HepG2 (cell line): ENCODE measurements around the gene SLC13A1. TPM values are rescaled to one million over a fixed set of nuclear protein-coding genes. Genes with fewer than 3 reads are reported as not detected.

Experiments used
- ATAC-seq: fragments of 200-7000 bp; cut with Tn5 transposase; 3 replicates; pipeline ENCODE4 v1.9.1; 2020; ENCODE audit warnings: mild to moderate bottlenecking, moderate library complexity
- BruUV-seq: library from RNA; stranded (reverse); fragments of 400-500 nt; replicated peaks from 2 replicates; lab custom pipeline; 2021; lab: Mats Ljungman, UMichigan
- CTCF ChIA-PET: fragments of 300-600 bp; formaldehyde crosslinking; extraction: SDS; loops from one replicate; lab custom pipeline; 2021; ENCODE audit warnings: low total read pairs, inconsistent platforms, low intra/inter-chr PET ratio; lab: Yijun Ruan, JAX
- POLR2A ChIA-PET: fragments of 350-600 bp; sonication (Branson Sonifier 250); formaldehyde crosslinking; loops from one replicate; lab custom pipeline; 2020; ENCODE audit warnings: antibody characterized with exemption, inconsistent platforms; lab: Yijun Ruan, JAX
- DNase-seq: peaks from one replicate; pipeline ENCODE4 v3.0.0-alpha.2; 2015; ENCODE audit warnings: low spot score
- FAIRE-seq: peaks from 3 replicates; lab custom pipeline; 2011; peaks lifted over from hg19 to GRCh38; lab: Jason Lieb, UNC
- H2AFZ ChIP-seq: one replicate; pipeline ENCODE4 v1.6.1; 2011; ENCODE audit warnings: low read length, inconsistent platforms
- H3K27ac ChIP-seq: fragments of 300-600 bp; 3 replicates; pipeline ENCODE4 v1.8.0; 2011; ENCODE audit warnings: mixed run types, mild to moderate bottlenecking, mixed read lengths, low read length, inconsistent platforms; ENCODE audit not compliant: insufficient read depth; ENCODE audit errors: extremely low read length
- H3K27me3 ChIP-seq, 2 experiments: fragments of 200-600 bp in 1 of 2; 2 replicates in 1 of 2; 3 replicates in 1 of 2; pipeline versions ENCODE4 v1.6.0 to v1.8.0; 2011; ENCODE audit warnings: low read length in 2 of 2, mild to moderate bottlenecking in 2 of 2, moderate library complexity in 2 of 2, inconsistent platforms in 1 of 2; ENCODE audit not compliant: insufficient read depth in 2 of 2, control insufficient read depth in 1 of 2
- H3K36me3 ChIP-seq, 2 experiments: fragments of 200-600 bp in 1 of 2; replicated peaks in 1 of 2; 2 replicates in 1 of 2; 3 replicates in 1 of 2; pipeline versions ENCODE4 v1.5.1 to v1.8.0; 2011; ENCODE audit warnings: low read length in 2 of 2, inconsistent platforms in 1 of 2; ENCODE audit not compliant: insufficient read depth in 2 of 2, control insufficient read depth in 1 of 2
- H3K4me1 ChIP-seq: 2 replicates; pipeline ENCODE4 v1.5.1; 2012; ENCODE audit warnings: low read length, inconsistent platforms; ENCODE audit not compliant: insufficient read depth
- H3K4me2 ChIP-seq: 2 replicates; pipeline ENCODE4 v1.6.0; 2011; ENCODE audit warnings: low read depth, low read length, inconsistent platforms
- H3K4me3 ChIP-seq, 3 experiments: fragments of 200-600 bp in 1 of 3; sonication (generic), shearing (Covaris generic) in 1 of 3; replicated peaks in 1 of 3; 2 replicates each; pipeline ENCODE4 v1.5.1; 2011 to 2016; ENCODE audit warnings: low read length in 3 of 3, inconsistent platforms in 2 of 3, low read depth in 2 of 3, mild to moderate bottlenecking in 2 of 3, control low read depth in 1 of 3, mixed read lengths in 1 of 3; ENCODE audit not compliant: insufficient read depth in 1 of 3
- H3K79me2 ChIP-seq: one replicate; pipeline ENCODE4 v1.6.1; 2011; ENCODE audit warnings: low read length, inconsistent platforms; ENCODE audit not compliant: insufficient read depth
- H3K9ac ChIP-seq: 2 replicates; pipeline ENCODE4 v1.6.0; 2011; ENCODE audit warnings: mild to moderate bottlenecking, low read depth, low read length, inconsistent platforms; ENCODE audit not compliant: insufficient read depth
- H3K9me3 ChIP-seq: 2 replicates; pipeline ENCODE4 v1.5.1; 2012; ENCODE audit warnings: mild to moderate bottlenecking, low read length
- H4K20me1 ChIP-seq: 2 replicates; pipeline ENCODE4 v1.6.0; 2011; ENCODE audit warnings: inconsistent platforms, mild to moderate bottlenecking, low read length, moderate library complexity; ENCODE audit not compliant: insufficient read depth
- ARID3A ChIP-seq: IDR thresholded peaks from 2 replicates; pipeline ENCODE4 v1.6.1; 2012; ENCODE audit warnings: low read depth, low read length, improper control_type of control experiment
- E2F1 ChIP-seq: sonication (generic); formaldehyde crosslinking; IDR thresholded peaks from 2 replicates; pipeline ENCODE4 v1.5.0; 2020; ENCODE audit warnings: missing genetic modification reagents
- LBX2 ChIP-seq: sonication (generic); formaldehyde crosslinking; IDR thresholded peaks from 2 replicates; pipeline ENCODE4 v1.5.0; 2020; ENCODE audit warnings: missing genetic modification reagents, mild to moderate bottlenecking, borderline replicate concordance
- REPIN1 ChIP-seq: sonication (generic); formaldehyde crosslinking; IDR thresholded peaks from 2 replicates; pipeline ENCODE4 v1.8.0; 2022; ENCODE audit warnings: missing genetic modification reagents, low read depth, mild to moderate bottlenecking, borderline replicate concordance
- SP2 ChIP-seq: sonication (generic); formaldehyde crosslinking; IDR thresholded peaks from 2 replicates; pipeline ENCODE4 v1.5.1; 2020; ENCODE audit warnings: mild to moderate bottlenecking, missing genetic modification reagents
- ZNF160 ChIP-seq: sonication (generic); formaldehyde crosslinking; IDR thresholded peaks from 2 replicates; pipeline ENCODE4 v1.8.0; 2022; ENCODE audit warnings: mild to moderate bottlenecking, inconsistent platforms, missing genetic modification reagents
- WGBS: methylation state at CpG from one replicate; pipeline ENCODE4 v1.1.6; 2017; ENCODE audit warnings: low lambda C conversion rate; 5-methylcytosine and 5-hydroxymethylcytosine counted together
- in situ Hi-C: cut with HindIII; loops from 2 replicates; pipeline ENCODE4 v1.10.0; 2017; ENCODE audit warnings: low pct_unique_long_range_greater_than_20kb; ENCODE audit not compliant: extremely low pct_ligation_motif_present
- intact Hi-C: fragments of 100-400 bp; cut with micrococcal nuclease; formaldehyde crosslinking; loops from one replicate; pipeline ENCODE4 v1.10.0; 2022; ENCODE audit not compliant: unreplicated experiment
- polyA plus RNA-seq, 8 experiments: library from polyadenylated mRNA; depleted of rRNA in 3 of 8; stranded (reverse) in 7 of 8; unstranded in 1 of 8; fragments of >200 nt; fragmentation: Illumina TruSeq in 4 of 8; extraction: Trizol in 4 of 8; gene quantifications; 2 replicates each; pipeline versions ENCODE4 v1.2.1 to v1.2.3, GENCODE V29; 2011 to 2016; ENCODE audit warnings: low read depth in 4 of 8, missing spikeins in 1 of 8, mixed read lengths in 1 of 8; ENCODE audit not compliant: insufficient read depth in 1 of 8
- total RNA-seq, 5 experiments: library from RNA; depleted of rRNA; stranded (reverse); fragments of >200 nt; fragmentation: Illumina TruSeq; extraction: Trizol; gene quantifications; 2 replicates each; pipeline ENCODE4 v1.2.3, GENCODE V29; 2016; ENCODE audit warnings: low read depth in 1 of 5
- TF ChIP-seq, protein P1 (sequence below): sonication (generic); formaldehyde crosslinking; IDR thresholded peaks from 2 replicates; pipeline ENCODE4 v1.5.1; 2020; ENCODE audit warnings: mild to moderate bottlenecking, missing genetic modification reagents, moderate library complexity

The SLC13A1 gene
- total and polyA plus RNA-seq, 2 of the 13 experiments (the other 11 are each of a cell fraction or from before 2014, with no cell fraction given) = not detected

GRCh38 chr7:123210986-123211385 is 11.2 kb upstream of the SLC13A1 start:
- WGBS = 30% methylated on average over 5 of the region's 5 CpGs
- Histone ChIP-seq H3K4me1 (no peaks in the 10 kb centered on the region), H4K20me1 (no peaks in the 10 kb centered on the region), H3K9me3 (peaks cover 15% of the 10 kb centered on the region), H3K9ac (no peak overlapping the region), H2AFZ (no peak overlapping the region), H3K36me3 (no peaks in the 10 kb centered on the region), H3K79me2 (no peaks in the 10 kb centered on the region), H3K27me3 (no peaks in the 10 kb centered on the region; a peak in 1 of 5 replicates), H3K27ac (no peak overlapping the region), H3K4me3 (no peak overlapping the region), H3K4me2 (no peak overlapping the region)
- FAIRE-seq (no peak), ATAC-seq (no peak), DNase-seq (no peak)
- ChIA-PET CTCF (no interaction called here), POLR2A (no interaction called here)
- TF ChIP-seq LBX2 (CRISPR knock-in tag) = no peak
- TF ChIP-seq E2F1 (CRISPR knock-in tag) = no peak
- no peak for TF ChIP-seq ZNF160 (CRISPR knock-in tag)
- TF ChIP-seq REPIN1 (CRISPR knock-in tag) = no peak
- no peak for TF ChIP-seq ARID3A
- TF ChIP-seq, protein P1, sequence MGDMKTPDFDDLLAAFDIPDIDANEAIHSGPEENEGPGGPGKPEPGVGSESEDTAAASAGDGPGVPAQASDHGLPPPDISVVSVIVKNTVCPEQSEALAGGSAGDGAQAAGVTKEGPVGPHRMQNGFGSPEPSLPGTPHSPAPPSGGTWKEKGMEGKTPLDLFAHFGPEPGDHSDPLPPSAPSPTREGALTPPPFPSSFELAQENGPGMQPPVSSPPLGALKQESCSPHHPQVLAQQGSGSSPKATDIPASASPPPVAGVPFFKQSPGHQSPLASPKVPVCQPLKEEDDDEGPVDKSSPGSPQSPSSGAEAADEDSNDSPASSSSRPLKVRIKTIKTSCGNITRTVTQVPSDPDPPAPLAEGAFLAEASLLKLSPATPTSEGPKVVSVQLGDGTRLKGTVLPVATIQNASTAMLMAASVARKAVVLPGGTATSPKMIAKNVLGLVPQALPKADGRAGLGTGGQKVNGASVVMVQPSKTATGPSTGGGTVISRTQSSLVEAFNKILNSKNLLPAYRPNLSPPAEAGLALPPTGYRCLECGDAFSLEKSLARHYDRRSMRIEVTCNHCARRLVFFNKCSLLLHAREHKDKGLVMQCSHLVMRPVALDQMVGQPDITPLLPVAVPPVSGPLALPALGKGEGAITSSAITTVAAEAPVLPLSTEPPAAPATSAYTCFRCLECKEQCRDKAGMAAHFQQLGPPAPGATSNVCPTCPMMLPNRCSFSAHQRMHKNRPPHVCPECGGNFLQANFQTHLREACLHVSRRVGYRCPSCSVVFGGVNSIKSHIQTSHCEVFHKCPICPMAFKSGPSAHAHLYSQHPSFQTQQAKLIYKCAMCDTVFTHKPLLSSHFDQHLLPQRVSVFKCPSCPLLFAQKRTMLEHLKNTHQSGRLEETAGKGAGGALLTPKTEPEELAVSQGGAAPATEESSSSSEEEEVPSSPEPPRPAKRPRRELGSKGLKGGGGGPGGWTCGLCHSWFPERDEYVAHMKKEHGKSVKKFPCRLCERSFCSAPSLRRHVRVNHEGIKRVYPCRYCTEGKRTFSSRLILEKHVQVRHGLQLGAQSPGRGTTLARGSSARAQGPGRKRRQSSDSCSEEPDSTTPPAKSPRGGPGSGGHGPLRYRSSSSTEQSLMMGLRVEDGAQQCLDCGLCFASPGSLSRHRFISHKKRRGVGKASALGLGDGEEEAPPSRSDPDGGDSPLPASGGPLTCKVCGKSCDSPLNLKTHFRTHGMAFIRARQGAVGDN (CRISPR knock-in tag) = no peak
- TF ChIP-seq SP2 (CRISPR knock-in tag) = no peak
- intact Hi-C loops = no loop called here
- in situ Hi-C loops = no loop called here
- no TSS peak for BruUV-seq
